SK-N-SH (cell line): ENCODE data around the gene CDK5. TPM values are rescaled to one million over a fixed set of nuclear protein-coding genes. Genes with fewer than 3 reads are reported as not detected.

Experiments
- CTCF ChIA-PET: fragments of 300-600, 350-600 bp; formaldehyde crosslinking; extraction: SDS; loops from one replicate; lab custom pipeline; 2021; lab: Yijun Ruan, JAX
- POLR2A ChIA-PET: fragments of 350-600 bp; sonication (Branson Sonifier 250); formaldehyde crosslinking; extraction: SDS; loops from one replicate; lab custom pipeline; 2020; ENCODE audit warnings: antibody characterized with exemption, inconsistent platforms; lab: Yijun Ruan, JAX
- DNase-seq: peaks from one replicate; pipeline ENCODE4 v3.0.0; 2012
- H2AFZ ChIP-seq: fragments of 200-600 bp; sonication (generic); 2 replicates; pipeline ENCODE4 v1.8.1; 2016; ENCODE audit warnings: antibody characterized with exemption, mild to moderate bottlenecking, low read depth
- H3F3A ChIP-seq: fragments of 200-600 bp; sonication (generic); replicated peaks from 2 replicates; pipeline ENCODE3; 2016; ENCODE audit warnings: antibody characterized with exemption, mild to moderate bottlenecking; ENCODE audit not compliant: insufficient read depth
- H3K27ac ChIP-seq, 2 experiments: fragments of 200-500 bp in 1 of 2; fragments of 200-600 bp in 1 of 2; sonication (Bioruptor generic) in 1 of 2; sonication (generic), shearing (Covaris generic) in 1 of 2; 2 replicates each; pipeline versions ENCODE4 v1.5.1 to v1.6.1; 2014 to 2016; ENCODE audit warnings: low read depth in 2 of 2, inconsistent platforms in 1 of 2, low read length in 1 of 2, mild to moderate bottlenecking in 1 of 2, mixed read lengths in 1 of 2
- H3K27me3 ChIP-seq: fragments of 200-600 bp; sonication (generic), shearing (Covaris generic); 2 replicates; pipeline ENCODE4 v1.6.1; 2016; ENCODE audit warnings: mixed run types; ENCODE audit not compliant: insufficient read depth
- H3K36me3 ChIP-seq, 2 experiments: fragments of 200-500 bp in 1 of 2; fragments of 200-600 bp in 1 of 2; sonication (Bioruptor generic) in 1 of 2; sonication (generic) in 1 of 2; replicated peaks in 1 of 2; 2 replicates each; pipeline versions ENCODE3 to v1.5.1; 2014 to 2016; ENCODE audit warnings: low read length in 1 of 2, mild to moderate bottlenecking in 1 of 2; ENCODE audit not compliant: insufficient read depth in 2 of 2, control insufficient read depth in 1 of 2
- H3K4me1 ChIP-seq, 2 experiments: fragments of 200-500 bp in 1 of 2; fragments of 200-600 bp in 1 of 2; sonication (Bioruptor generic) in 1 of 2; sonication (generic), shearing (Covaris generic) in 1 of 2; 2 replicates each; pipeline versions ENCODE4 v1.5.1 to v1.6.1; 2014 to 2016; ENCODE audit warnings: low read depth in 1 of 2, low read length in 1 of 2, mixed run types in 1 of 2; ENCODE audit not compliant: insufficient read depth in 2 of 2, control insufficient read depth in 1 of 2
- H3K4me2 ChIP-seq: fragments of 200-600 bp; sonication (generic), shearing (Covaris generic); 2 replicates; pipeline ENCODE4 v1.6.1; 2017; ENCODE audit warnings: mixed run types
- H3K4me3 ChIP-seq, 2 experiments: fragments of 200-500 bp in 1 of 2; fragments of 200-600 bp in 1 of 2; sonication (Bioruptor generic) in 1 of 2; sonication (generic), shearing (Covaris generic) in 1 of 2; 2 replicates each; pipeline versions ENCODE4 v1.5.1 to v1.8.1; 2014 to 2016; ENCODE audit warnings: low read depth in 2 of 2, inconsistent platforms in 1 of 2, low read length in 1 of 2, mild to moderate bottlenecking in 1 of 2, mixed read lengths in 1 of 2, moderate library complexity in 1 of 2
- H3K79me2 ChIP-seq: fragments of 200-600 bp; sonication (generic); 2 replicates; pipeline ENCODE4 v1.8.1; 2017; ENCODE audit warnings: mild to moderate bottlenecking; ENCODE audit not compliant: insufficient read depth
- H3K9ac ChIP-seq: fragments of 200-600 bp; sonication (generic); 2 replicates; pipeline ENCODE4 v1.6.1; 2017; ENCODE audit warnings: mixed run types
- H3K9me2 ChIP-seq: fragments of 200-600 bp; sonication (generic); 2 replicates; pipeline ENCODE4 v1.6.1; 2017; ENCODE audit warnings: mixed run types
- H3K9me3 ChIP-seq: fragments of 200-600 bp; sonication (generic); 2 replicates; pipeline ENCODE4 v1.6.1; 2017; ENCODE audit warnings: mixed run types, mild to moderate bottlenecking, moderate library complexity
- H4K20me1 ChIP-seq: fragments of 200-600 bp; sonication (generic); 2 replicates; pipeline ENCODE4 v1.6.1; 2017; ENCODE audit warnings: mild to moderate bottlenecking, mixed run types; ENCODE audit not compliant: insufficient read depth
- CHD2 ChIP-seq: fragments of 150-350 bp; IDR thresholded peaks from 2 replicates; pipeline ENCODE4 v1.6.1; 2018; ENCODE audit warnings: low read length; ENCODE audit not compliant: partially characterized antibody
- FOXJ3 ChIP-seq: sonication (generic); formaldehyde crosslinking; IDR thresholded peaks from 2 replicates; pipeline ENCODE4 v1.5.1; 2020; ENCODE audit warnings: mild to moderate bottlenecking, missing genetic modification reagents
- GATA2 ChIP-seq: sonication (generic); formaldehyde crosslinking; IDR thresholded peaks from 2 replicates; pipeline ENCODE4 v1.5.0; 2020; ENCODE audit warnings: mild to moderate bottlenecking, missing genetic modification reagents
- MEF2A ChIP-seq: IDR thresholded peaks from 2 replicates; pipeline ENCODE4 v1.4.0; 2012; ENCODE audit warnings: low read depth, borderline replicate concordance
- MXI1 ChIP-seq: IDR thresholded peaks from 2 replicates; pipeline ENCODE4 v1.6.1; 2012; ENCODE audit warnings: mild to moderate bottlenecking, low read depth, low read length, improper control_type of control experiment
- NFIC ChIP-seq: IDR thresholded peaks from 2 replicates; pipeline ENCODE4 v1.4.0; 2012; ENCODE audit warnings: borderline replicate concordance
- NRF1 ChIP-seq: IDR thresholded peaks from 2 replicates; pipeline ENCODE4 v1.6.1; 2012; ENCODE audit warnings: low read depth, mild to moderate bottlenecking, low read length
- RAD21 ChIP-seq: IDR thresholded peaks from 2 replicates; pipeline ENCODE4 v1.6.1; 2012; ENCODE audit warnings: mild to moderate bottlenecking, low read length
- RCOR1 ChIP-seq: fragments of 150-350 bp; IDR thresholded peaks from 2 replicates; pipeline ENCODE4 v1.6.1; 2017; ENCODE audit warnings: antibody characterized with exemption, low read length
- SIN3A ChIP-seq: IDR thresholded peaks from 2 replicates; pipeline ENCODE4 v1.6.1; 2012; ENCODE audit warnings: low read depth, mild to moderate bottlenecking, low read length, moderate library complexity, borderline replicate concordance
- SMC3 ChIP-seq: IDR thresholded peaks from 2 replicates; pipeline ENCODE4 v1.6.1; 2012; ENCODE audit warnings: low read depth, low read length, improper control_type of control experiment
- TCF12 ChIP-seq: IDR thresholded peaks from 2 replicates; pipeline ENCODE4 v1.4.0; 2012
- TEAD4 ChIP-seq: IDR thresholded peaks from 2 replicates; pipeline ENCODE4 v1.4.0; 2012; ENCODE audit warnings: mild to moderate bottlenecking, borderline replicate concordance; ENCODE audit not compliant: insufficient read depth
- WGBS: methylation state at CpG from one replicate; pipeline ENCODE4 v1.1.6; 2017; ENCODE audit warnings: low lambda C conversion rate; 5-methylcytosine and 5-hydroxymethylcytosine counted together
- polyA plus RNA-seq, 3 experiments: library from polyadenylated mRNA; depleted of rRNA; stranded (reverse); fragments of >200 nt; gene quantifications; 2 replicates each; pipeline ENCODE4 v1.2.3, GENCODE V29; 2012
- TF ChIP-seq, protein P1 (sequence below): IDR thresholded peaks from 2 replicates; pipeline ENCODE4 v1.4.0; 2012; ENCODE audit warnings: low read depth, borderline replicate concordance
- TF ChIP-seq, protein P2 (sequence below): fragments of 200-600 bp; sonication (generic); IDR thresholded peaks from 2 replicates; pipeline ENCODE4 v1.6.1; 2017; ENCODE audit warnings: antibody characterized with exemption, mild to moderate bottlenecking, moderate library complexity
- TF ChIP-seq, protein P3 (sequence below): fragments of 150-350 bp; IDR thresholded peaks from 2 replicates; pipeline ENCODE4 v1.6.1; 2017; ENCODE audit warnings: antibody characterized with exemption, low read length, low read depth, borderline replicate concordance
- TF ChIP-seq, protein P4 (sequence below): IDR thresholded peaks from 2 replicates; pipeline ENCODE4 v1.4.0; 2012; ENCODE audit warnings: low read depth, borderline replicate concordance
- TF ChIP-seq, protein P5 (sequence below): IDR thresholded peaks from 2 replicates; pipeline ENCODE4; 2012

Gene CDK5
- polyA plus RNA-seq, 1 of the 3 experiments (the other 2 are of a cell fraction) = 125 TPM

DNA sequence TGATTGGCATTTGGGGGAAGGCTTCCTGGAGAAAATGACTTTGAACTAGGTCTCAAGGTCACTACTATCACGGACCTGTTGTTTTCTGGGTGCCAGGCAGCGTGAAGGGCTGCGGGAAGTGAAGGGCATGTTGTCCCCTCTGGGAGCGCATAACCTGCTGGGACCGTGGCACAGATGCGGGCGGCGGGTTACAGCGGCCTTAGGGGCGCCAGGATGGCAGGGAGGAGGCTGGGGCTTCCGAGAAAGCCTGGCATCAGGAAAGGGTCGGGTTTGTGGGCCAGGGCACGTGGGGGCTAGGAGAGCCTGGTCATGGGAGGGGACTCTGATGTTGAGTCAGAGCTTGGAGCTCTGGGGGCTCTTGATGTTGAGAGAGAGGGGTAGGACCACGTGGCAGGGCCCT is 7.8 kb upstream of the CDK5 start:
- Histone ChIP-seq H3K9me3 (no peaks in the 10 kb centered on the region), H3K4me2 (no peak overlapping the region), H3K27me3 (no peaks in the 10 kb centered on the region), H3K79me2 (peaks cover 65% of the 10 kb centered on the region), H3K4me1 (peaks cover 14 to 19% of the 10 kb centered on the region in 2 experiments; a peak in 3 of 4 replicates), H3K4me3 (no peak overlapping the region), H3K27ac (no peak overlapping the region), H3K9me2 (no peaks in the 10 kb centered on the region), H3K9ac (no peak overlapping the region), H3K36me3 (peaks cover 52 to 73% of the 10 kb centered on the region in 2 experiments), H4K20me1 (peaks cover 39% of the 10 kb centered on the region), H3F3A (no peaks in the 10 kb centered on the region), H2AFZ (no peak overlapping the region)
- CTCF ChIA-PET = interaction anchor here (1.0 to 12.2 kb wide), 5 partner anchors 22 to 102 kb away, joined by 3 to 126 read pairs (median 4); no protein-coding TSS in a partner anchor
- POLR2A ChIA-PET = interaction anchor here (0.7 kb wide), 1 partner anchor 21 kb away, joined by 3 read pairs; no protein-coding TSS in a partner anchor
- DNase-seq = no peak
- 95% methylated on average over 14 of the region's 14 CpGs for WGBS
- TF ChIP-seq GATA2 (CRISPR knock-in tag) = no peak
- TF ChIP-seq RCOR1 = no peak
- TF ChIP-seq, all 33 proteins: peak for 0

DNA sequence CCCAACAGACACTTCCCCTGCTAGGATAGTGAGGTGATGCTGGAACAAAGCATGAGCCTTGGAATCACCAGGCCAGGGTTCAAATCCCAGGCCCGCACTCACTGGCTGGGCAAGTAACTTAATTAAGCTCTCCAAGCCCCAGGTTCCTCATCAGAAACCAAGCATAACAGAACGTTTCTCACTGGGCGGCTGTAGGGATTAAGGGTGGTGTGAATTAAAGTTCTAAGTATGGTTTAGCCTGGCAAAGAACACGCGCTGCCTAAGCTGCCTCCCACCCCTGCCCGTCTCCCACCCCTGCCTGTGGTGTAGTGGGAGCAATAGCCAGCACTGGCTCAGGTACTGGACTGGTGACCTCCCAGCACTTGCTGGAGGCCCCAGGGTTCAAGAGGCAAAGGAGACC is 7.3 kb upstream of the CDK5 start:
- ChIA-PET POLR2A (no interaction called here), CTCF (interaction anchor here (1.3 to 12.2 kb wide), 3 partner anchors 22 to 47 kb away, joined by 3 to 126 read pairs (median 4); no protein-coding TSS in a partner anchor)
- H3K27me3 ChIP-seq = no peaks in the 10 kb centered on the region
- no peak for TF ChIP-seq MEF2A
- no peak for TF ChIP-seq RAD21
- TF ChIP-seq TEAD4 = no peak
- TF ChIP-seq SMC3 = no peak
- TF ChIP-seq SIN3A = no peak
- TF ChIP-seq, protein P1, sequence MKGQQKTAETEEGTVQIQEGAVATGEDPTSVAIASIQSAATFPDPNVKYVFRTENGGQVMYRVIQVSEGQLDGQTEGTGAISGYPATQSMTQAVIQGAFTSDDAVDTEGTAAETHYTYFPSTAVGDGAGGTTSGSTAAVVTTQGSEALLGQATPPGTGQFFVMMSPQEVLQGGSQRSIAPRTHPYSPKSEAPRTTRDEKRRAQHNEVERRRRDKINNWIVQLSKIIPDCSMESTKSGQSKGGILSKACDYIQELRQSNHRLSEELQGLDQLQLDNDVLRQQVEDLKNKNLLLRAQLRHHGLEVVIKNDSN = no peak
- no peak for TF ChIP-seq FOXJ3
- TF ChIP-seq, protein P2, sequence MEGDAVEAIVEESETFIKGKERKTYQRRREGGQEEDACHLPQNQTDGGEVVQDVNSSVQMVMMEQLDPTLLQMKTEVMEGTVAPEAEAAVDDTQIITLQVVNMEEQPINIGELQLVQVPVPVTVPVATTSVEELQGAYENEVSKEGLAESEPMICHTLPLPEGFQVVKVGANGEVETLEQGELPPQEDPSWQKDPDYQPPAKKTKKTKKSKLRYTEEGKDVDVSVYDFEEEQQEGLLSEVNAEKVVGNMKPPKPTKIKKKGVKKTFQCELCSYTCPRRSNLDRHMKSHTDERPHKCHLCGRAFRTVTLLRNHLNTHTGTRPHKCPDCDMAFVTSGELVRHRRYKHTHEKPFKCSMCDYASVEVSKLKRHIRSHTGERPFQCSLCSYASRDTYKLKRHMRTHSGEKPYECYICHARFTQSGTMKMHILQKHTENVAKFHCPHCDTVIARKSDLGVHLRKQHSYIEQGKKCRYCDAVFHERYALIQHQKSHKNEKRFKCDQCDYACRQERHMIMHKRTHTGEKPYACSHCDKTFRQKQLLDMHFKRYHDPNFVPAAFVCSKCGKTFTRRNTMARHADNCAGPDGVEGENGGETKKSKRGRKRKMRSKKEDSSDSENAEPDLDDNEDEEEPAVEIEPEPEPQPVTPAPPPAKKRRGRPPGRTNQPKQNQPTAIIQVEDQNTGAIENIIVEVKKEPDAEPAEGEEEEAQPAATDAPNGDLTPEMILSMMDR = no peak
- TF ChIP-seq MXI1 = no peak
- TF ChIP-seq, protein P3, sequence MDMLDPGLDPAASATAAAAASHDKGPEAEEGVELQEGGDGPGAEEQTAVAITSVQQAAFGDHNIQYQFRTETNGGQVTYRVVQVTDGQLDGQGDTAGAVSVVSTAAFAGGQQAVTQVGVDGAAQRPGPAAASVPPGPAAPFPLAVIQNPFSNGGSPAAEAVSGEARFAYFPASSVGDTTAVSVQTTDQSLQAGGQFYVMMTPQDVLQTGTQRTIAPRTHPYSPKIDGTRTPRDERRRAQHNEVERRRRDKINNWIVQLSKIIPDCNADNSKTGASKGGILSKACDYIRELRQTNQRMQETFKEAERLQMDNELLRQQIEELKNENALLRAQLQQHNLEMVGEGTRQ = no peak
- no peak for TF ChIP-seq CHD2
- TF ChIP-seq NFIC = no peak
- TF ChIP-seq NRF1 = no peak
- TF ChIP-seq, protein P4, sequence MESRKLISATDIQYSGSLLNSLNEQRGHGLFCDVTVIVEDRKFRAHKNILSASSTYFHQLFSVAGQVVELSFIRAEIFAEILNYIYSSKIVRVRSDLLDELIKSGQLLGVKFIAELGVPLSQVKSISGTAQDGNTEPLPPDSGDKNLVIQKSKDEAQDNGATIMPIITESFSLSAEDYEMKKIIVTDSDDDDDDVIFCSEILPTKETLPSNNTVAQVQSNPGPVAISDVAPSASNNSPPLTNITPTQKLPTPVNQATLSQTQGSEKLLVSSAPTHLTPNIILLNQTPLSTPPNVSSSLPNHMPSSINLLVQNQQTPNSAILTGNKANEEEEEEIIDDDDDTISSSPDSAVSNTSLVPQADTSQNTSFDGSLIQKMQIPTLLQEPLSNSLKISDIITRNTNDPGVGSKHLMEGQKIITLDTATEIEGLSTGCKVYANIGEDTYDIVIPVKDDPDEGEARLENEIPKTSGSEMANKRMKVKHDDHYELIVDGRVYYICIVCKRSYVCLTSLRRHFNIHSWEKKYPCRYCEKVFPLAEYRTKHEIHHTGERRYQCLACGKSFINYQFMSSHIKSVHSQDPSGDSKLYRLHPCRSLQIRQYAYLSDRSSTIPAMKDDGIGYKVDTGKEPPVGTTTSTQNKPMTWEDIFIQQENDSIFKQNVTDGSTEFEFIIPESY = no peak
- no peak for TF ChIP-seq TCF12
- TF ChIP-seq, protein P5, sequence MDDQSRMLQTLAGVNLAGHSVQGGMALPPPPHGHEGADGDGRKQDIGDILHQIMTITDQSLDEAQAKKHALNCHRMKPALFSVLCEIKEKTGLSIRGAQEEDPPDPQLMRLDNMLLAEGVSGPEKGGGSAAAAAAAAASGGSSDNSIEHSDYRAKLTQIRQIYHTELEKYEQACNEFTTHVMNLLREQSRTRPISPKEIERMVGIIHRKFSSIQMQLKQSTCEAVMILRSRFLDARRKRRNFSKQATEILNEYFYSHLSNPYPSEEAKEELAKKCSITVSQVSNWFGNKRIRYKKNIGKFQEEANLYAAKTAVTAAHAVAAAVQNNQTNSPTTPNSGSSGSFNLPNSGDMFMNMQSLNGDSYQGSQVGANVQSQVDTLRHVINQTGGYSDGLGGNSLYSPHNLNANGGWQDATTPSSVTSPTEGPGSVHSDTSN = no peak
- TF ChIP-seq, all 33 proteins: peak for 0
- Histone ChIP-seq H3K79me2 (peaks cover 70% of the 10 kb centered on the region), H3K4me1 (peaks cover 14 to 22% of the 10 kb centered on the region in 2 experiments; a peak in 3 of 4 replicates), H3F3A (no peaks in the 10 kb centered on the region), H3K36me3 (peaks cover 52 to 68% of the 10 kb centered on the region in 2 experiments), H3K9me3 (no peaks in the 10 kb centered on the region), H3K9ac (no peak overlapping the region), H3K27ac (no peak overlapping the region), H3K4me3 (no peak overlapping the region), H3K4me2 (no peak overlapping the region), H2AFZ (no peak overlapping the region), H3K9me2 (no peaks in the 10 kb centered on the region), H4K20me1 (peaks cover 40% of the 10 kb centered on the region)
- WGBS = 92% methylated on average over 6 of the region's 6 CpGs
- no peak for DNase-seq
